Activated CD4-positive, alpha-beta T cell treated with anti-CD3 and anti-CD28 coated beads, Interleukin-2, Interleukin-6, amounts not matched to agents 100 ng/mL and 50 ng/mL, durations not matched to agents 16 hours and 8 hours (primary cell): Measurements from ENCODE around the gene GXYLT1.
A peak's percentile ranks its signal among the peaks of the same experiment; 100 is the strongest.
"Not testable (repeated sequence)": the region's sequence is repeated elsewhere in the genome, so short reads cannot be mapped to it uniquely, and the experiment has no call there.

Experiments used
- DNase-seq: peaks from one replicate; pipeline ENCODE4 v3.0.0-alpha.2; 2020

Gene GXYLT1, protein sequence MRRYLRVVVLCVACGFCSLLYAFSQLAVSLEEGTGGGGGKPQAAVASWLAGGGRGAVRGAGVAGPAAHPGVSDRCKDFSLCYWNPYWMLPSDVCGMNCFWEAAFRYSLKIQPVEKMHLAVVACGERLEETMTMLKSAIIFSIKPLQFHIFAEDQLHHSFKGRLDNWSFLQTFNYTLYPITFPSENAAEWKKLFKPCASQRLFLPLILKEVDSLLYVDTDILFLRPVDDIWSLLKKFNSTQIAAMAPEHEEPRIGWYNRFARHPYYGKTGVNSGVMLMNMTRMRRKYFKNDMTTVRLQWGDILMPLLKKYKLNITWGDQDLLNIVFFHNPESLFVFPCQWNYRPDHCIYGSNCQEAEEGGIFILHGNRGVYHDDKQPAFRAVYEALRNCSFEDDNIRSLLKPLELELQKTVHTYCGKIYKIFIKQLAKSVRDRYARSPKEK

DNA sequence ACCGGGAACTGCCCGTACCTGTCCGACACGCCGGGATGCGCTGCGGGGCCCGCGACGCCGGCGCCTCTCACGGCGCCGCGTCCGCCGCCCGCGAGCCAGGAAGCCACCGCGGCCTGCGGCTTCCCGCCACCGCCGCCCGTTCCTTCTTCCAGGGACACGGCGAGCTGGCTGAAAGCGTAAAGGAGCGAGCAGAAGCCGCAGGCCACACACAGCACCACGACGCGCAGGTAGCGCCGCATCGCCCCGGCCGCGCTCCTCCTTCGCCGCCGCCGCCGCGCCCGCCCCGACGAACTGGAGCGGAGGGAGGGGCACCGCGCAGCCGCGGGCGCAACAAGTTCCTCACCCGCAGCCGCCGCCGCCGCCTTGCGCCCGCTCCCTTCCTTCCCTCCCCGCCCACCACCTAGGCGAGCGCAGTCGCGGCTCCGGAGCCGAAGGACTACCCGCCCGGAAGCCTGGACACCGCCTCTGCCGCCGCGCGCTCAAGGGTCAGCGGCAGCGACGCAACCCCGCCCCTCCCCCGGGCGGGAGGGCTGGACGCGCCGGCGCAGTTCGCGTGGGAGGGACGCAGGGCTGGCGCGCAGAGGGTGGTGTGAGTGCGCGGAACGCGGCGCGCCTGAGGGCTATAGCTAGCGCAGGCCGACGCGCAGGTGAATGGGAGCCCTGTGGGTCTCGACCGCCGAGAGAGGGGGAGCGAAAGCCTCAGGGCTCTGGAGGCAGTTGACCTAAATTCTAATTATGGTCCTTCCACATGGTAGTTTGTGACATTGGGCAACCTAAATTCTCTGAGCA, at the start of gene GXYLT1:
GXYLT1 (minus strand) TSS at position 467 of the 789 bp plus-strand sequence; CDS start at position 239, 228 bp downstream.
- DNase-seq, result peak; percentile 91

DNA sequence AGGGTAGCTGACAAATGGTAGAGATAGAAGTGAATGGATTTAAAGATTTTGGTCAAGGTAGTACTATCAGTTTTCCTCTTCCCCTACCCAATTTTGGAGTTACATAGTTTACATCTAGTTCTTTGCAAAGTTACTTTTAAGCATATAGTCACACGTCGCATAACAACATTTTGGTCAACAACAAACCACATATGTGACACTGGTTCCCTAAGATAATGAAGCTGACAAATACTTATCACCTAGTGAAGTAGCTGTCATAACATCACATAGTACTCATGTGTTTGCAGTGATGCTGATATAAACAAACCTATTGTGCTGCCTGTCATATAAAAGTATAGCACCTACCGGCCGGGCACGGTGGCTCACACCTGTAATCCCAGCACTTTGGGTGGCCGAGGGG, 48.0 kb upstream of the GXYLT1 start:
- no peak for DNase-seq

GRCh38 chr12:42192258-42192657, 47.6 kb upstream of the GXYLT1 start:
- DNase-seq, result no peak

- DNase-seq, result no peak
Observed at GRCh38 chr12:42190376-42190775, 45.7 kb upstream of the GXYLT1 start.

DNA sequence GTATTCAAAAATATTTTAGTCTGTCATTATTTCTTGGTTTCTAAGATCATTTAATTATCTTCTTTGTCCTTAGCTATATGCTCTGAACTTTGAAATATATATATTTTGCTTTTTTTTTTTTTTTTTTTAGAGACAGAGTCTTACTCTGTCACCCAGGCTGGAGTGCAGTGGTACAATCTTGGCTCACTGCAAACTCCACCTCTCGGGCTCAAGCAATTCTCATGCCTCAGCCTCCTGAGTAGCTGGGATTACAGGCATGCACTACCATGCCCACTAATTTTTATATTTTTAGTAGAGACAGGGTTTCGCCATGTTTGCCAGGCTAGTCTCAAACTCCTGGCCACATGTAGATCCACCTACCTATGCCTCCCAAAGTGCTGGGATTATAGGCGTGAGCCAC, 43.6 kb upstream of the GXYLT1 start:
- DNase-seq, result not testable (repeated sequence)

DNA sequence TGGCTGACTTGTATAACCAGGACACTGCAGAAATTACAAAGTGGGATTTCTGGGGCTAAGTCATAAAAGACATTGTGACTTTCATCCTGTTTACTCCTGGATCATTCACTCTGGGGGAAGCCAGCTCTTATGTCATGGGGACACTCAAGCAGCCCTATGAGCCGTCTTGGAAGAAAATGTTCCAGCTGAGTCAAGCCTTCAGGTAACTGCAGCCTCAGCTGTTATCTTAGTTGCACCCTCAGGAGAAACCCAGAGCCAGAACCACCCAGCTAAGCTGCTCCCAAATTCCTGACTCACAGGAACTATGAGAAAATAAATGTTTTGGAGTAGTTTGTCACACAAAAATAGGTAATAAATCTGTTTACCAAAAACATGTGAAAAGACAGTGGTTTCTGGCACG, 43.1 kb upstream of the GXYLT1 start:
- DNase-seq, result no peak

GRCh38 chr12:42186793-42187192, 42.1 kb upstream of the GXYLT1 start:
- no peak for DNase-seq

DNA sequence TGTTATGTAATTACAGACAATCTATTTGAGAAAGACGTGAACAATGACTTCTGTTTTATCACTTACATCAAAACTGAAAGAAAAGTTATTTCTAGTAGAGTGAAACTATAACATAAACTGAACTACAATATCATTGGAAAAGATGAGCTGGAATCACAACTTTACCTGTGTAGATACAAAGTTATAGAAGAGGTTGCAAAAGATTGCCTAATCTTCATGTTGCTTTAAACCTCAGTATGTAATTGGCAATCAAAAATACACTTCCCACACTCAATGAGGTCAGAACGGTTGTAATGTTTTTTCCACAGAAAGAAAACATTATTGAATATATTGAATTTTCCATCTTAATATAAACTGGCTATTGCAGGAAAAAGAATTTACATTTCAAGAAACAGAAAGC, 37.7 kb upstream of the GXYLT1 start:
- DNase-seq, result no peak

DNA sequence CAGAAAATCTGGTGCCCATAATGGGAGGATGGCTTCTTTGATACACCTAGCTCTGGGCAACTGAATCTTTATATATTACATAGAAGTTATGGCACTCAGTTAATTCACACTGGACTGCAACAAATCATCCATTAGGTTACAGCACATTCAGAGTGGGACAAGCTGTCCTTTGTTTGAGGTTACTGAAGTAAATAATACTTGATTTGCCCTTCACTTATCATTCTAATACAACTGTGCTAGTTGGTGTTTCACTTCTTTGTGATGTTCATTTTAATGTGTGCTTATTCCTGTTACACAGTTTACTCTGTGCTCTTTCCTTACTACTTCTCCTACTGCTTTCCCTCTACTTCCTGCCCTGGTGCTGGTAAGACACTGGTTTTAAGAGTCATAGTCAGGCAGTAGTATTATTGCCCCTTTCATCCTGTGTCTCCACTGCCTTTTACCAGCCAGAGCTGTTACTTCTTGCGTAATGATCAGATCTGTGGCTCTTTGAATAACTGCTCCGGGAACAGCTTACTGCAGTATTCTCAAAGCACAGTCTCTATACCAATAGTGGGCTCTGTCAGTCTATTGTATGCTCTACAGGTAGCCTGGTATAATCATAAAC, 36.4 kb upstream of the GXYLT1 start:
- DNase-seq, result no peak

- no peak for DNase-seq
Observed at GRCh38 chr12:42178101-42178500, 33.4 kb upstream of the GXYLT1 start.

GRCh38 chr12:42174978-42175377, 30.3 kb upstream of the GXYLT1 start:
- no peak for DNase-seq

DNA sequence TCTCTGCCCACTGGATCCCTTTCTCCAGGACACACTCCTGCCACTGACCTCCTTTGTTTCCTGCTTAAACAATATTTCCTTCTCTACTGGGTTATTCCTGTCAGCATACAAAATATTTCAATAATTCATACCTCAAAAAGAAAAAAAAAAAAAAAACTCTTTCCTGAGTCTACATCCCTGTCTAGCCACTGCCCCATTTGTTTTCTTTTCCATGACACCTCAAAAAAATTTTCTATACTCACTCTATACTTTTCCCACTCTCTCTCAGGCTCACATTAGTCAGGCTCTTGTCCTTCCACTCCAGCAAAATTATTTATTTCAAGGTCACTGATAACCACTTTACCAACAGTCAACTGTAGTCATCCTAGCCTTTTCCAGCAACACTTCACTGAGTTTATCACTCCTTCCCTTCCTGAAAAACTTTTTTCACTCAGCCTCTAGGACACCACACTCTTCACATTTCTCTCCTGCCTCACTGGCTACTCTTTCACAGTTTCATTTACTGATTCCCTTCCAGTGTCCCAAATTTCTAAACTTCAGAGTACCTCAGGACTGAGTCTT, 29.4 kb upstream of the GXYLT1 start:
- no peak for DNase-seq

DNA sequence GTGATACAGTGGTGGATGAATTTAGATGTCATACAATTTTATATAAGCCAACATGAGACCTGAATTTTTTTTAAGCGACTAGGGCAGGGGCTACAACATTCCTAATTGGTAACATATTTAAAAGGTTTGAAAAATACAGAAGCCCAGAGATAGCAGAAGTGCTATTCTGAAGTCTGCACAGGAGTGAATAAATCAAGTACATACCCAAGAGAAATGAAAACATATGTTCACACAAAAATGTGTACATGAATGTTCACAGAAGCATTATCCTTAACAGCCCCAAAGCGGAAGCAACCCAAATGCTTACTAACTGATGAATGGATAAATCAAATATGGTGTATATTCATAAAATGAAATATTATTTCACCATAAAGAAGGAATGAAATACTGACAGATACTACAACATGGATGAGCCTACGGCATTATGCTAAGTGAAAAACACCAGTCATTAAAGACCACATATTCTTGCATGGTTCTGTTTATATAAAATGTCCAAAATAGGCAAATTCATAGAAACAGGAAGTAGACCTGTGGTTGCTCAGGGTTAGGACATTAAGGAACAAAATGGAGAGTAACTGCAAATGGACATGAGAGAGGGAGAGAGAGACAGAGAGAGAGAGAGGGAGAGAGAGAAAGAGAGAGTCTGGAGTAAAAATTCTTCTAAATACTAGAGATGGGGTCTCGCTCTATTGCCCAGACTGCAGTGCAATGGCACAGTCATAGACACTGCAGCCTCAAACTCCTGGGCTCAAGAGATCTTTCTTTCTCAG, 28.0 kb upstream of the GXYLT1 start:
- DNase-seq, result no peak

GRCh38 chr12:42167711-42168110, 23.0 kb upstream of the GXYLT1 start:
- no peak for DNase-seq

DNA sequence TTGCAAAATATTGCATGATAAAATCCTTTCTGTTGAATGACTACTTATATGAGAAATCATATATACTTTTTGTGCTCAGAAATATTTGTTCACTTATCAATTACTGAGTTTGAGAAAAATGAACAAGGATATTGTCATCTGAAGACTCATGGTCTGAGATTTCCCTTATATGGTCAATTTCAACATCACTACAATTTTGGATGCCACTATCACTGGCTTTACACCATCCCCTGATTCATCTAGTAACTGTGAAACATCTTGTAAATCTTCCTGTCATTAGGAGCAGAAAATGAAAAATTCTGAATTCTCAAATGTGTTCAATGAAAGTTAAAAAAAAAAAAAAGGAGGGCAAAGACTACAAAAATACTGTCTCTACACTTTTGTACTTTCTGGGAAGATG, 21.8 kb upstream of the GXYLT1 start:
- no peak for DNase-seq

DNA sequence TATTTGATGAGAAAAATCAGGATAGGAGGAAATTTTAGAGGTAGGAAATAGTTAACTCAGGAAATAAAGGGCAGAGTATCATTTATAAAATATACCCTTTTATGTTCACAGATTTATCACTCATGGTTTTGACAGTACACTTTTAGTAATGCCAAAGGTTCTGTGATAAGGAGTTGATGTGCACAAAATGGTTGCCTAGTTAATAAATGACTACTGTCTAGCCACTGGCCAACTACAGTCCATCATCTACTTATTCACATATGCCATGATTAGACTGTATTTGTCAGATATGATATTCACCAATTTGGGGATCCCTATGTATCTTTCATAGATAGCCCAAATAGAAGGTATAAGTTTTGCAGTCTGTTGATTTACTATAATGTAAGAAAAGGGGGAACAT, 19.2 kb upstream of the GXYLT1 start:
- DNase-seq, result no peak

GRCh38 chr12:42162965-42163364, 18.3 kb upstream of the GXYLT1 start:
- DNase-seq, result no peak

- DNase-seq, result no peak
Observed at GRCh38 chr12:42162193-42162592, 17.5 kb upstream of the GXYLT1 start.

DNA sequence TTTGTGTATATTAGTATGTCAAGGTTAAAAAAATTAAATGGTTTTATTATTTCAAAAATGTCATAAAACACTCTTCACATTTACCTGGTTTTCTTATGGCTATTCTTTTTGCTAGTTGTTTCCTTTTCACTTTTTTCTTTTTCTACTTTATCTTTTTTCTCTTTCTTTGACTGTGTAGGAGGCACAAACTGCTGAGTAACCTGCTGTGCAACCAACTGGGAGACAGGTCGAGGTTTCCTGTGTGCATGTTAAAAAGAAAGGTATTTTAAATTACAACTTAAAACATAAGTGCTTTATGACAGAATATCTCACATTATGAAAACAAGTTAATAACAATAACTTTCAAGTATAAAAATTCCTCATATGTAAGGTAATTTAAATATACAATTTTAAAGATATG, 16.9 kb upstream of the GXYLT1 start:
- DNase-seq, result no peak

DNA sequence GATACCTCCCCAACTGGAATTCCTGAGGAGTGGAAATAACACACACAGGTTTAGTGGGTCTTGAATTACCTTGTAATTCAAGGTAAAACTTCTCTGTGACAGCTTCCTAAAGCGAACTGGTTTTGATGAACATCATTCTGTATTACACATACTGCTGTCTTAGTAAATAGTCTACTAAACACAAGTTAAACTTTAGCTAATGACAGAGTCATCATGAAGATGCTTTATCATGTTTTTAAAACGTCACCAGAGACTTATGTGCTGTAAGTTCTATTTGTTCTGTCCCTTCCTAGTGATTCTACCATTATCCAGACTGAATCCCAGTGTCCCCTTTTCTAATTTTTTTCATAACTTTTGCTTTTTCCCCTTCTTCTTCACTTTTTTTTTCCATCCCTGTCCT, 11.6 kb upstream of the GXYLT1 start:
- DNase-seq, result no peak

GRCh38 chr12:42145552-42146215, 1.0 kb upstream of the GXYLT1 start:
- no peak for DNase-seq

- DNase-seq, result no peak
Observed at GRCh38 chr12:42145197-42145549, 499 bp upstream of the GXYLT1 start.

GRCh38 chr12:42144158-42144407, 591 bp downstream of the GXYLT1 start:
- no peak for DNase-seq
